Astrocyte of the spinal cord (primary cell): Measurements from ENCODE around the gene C1orf116.

ENCODE experiments used
- DNase-seq: peaks from one replicate; pipeline ENCODE4 v3.0.0; 2011; ENCODE audit warnings: low read depth, low spot score
- H3K4me3 ChIP-seq: 2 replicates; pipeline ENCODE4 v1.5.1; 2011; ENCODE audit warnings: low read depth, mild to moderate bottlenecking, low read length, moderate library complexity
- in situ Hi-C: cut with HindIII; loops from 2 replicates; pipeline ENCODE4 v1.10.0; 2017; ENCODE audit warnings: low sequenced_read_pairs
- TF ChIP-seq, protein P1 (sequence below): IDR thresholded peaks from 2 replicates; pipeline ENCODE4 v1.5.1; 2012; ENCODE audit warnings: low read depth, mild to moderate bottlenecking, low read length, inconsistent platforms

C1orf116 gene

DNA sequence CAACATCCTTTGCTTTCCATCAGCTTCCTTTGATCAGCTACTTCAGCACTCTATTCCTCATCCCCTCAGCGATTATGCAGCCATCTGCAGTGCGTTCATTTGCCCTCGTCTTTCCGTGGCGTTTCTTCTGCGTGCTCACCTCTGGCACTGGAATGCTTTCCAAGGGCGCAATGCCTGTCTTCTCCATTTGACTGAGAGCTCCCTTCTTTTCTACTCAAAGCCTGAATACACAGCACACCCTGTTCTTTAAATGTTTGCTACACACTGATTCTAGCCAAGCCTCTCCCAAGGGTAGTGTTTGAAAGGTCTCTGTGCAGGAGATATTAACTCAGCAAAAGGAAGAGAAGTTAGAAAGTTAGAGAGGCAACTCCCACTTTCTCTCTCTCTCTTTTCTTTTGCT is 22.6 kb downstream of the C1orf116 start:
- no peak for DNase-seq
- no peak overlapping the region for H3K4me3 ChIP-seq
- TF ChIP-seq, protein P1, sequence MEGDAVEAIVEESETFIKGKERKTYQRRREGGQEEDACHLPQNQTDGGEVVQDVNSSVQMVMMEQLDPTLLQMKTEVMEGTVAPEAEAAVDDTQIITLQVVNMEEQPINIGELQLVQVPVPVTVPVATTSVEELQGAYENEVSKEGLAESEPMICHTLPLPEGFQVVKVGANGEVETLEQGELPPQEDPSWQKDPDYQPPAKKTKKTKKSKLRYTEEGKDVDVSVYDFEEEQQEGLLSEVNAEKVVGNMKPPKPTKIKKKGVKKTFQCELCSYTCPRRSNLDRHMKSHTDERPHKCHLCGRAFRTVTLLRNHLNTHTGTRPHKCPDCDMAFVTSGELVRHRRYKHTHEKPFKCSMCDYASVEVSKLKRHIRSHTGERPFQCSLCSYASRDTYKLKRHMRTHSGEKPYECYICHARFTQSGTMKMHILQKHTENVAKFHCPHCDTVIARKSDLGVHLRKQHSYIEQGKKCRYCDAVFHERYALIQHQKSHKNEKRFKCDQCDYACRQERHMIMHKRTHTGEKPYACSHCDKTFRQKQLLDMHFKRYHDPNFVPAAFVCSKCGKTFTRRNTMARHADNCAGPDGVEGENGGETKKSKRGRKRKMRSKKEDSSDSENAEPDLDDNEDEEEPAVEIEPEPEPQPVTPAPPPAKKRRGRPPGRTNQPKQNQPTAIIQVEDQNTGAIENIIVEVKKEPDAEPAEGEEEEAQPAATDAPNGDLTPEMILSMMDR: no peak
- in situ Hi-C loops: no loop called here

DNA sequence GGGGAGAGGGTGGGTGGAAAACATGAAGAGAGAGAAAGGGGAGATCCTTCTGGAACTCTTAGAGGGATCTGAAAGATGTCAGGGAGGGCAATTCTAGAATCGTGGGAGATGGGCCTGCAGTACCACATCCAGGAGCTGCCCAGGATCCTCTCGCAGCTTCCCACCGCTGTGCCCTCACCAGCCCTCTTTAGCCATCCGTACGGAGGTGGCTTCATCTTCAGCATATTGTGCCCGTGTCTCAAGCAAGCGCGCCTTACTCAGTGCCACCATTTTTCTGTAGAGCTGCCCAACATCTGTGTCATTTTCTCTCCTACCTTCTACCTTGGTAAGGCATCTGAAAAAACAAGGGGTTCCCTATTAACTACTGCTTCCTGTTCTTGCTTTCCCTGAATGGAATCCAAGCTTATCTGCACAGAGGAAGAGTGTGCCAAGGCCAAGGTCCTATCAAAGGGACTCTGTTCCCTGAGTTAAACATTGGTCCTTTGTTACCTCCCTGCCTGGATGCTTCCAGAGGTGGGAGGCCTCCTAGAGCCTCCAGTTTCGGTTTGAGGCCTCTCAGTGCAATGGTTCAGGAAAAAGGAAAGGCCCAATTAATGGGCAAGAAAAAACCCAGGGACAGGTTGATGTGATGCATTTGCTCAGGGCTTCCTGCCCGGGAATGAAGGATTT is 23.2 kb downstream of the C1orf116 start:
- in situ Hi-C loops: no loop called here
- TF ChIP-seq, protein P1: no peak
- H3K4me3 ChIP-seq: no peak overlapping the region
- DNase-seq: no peak

DNA sequence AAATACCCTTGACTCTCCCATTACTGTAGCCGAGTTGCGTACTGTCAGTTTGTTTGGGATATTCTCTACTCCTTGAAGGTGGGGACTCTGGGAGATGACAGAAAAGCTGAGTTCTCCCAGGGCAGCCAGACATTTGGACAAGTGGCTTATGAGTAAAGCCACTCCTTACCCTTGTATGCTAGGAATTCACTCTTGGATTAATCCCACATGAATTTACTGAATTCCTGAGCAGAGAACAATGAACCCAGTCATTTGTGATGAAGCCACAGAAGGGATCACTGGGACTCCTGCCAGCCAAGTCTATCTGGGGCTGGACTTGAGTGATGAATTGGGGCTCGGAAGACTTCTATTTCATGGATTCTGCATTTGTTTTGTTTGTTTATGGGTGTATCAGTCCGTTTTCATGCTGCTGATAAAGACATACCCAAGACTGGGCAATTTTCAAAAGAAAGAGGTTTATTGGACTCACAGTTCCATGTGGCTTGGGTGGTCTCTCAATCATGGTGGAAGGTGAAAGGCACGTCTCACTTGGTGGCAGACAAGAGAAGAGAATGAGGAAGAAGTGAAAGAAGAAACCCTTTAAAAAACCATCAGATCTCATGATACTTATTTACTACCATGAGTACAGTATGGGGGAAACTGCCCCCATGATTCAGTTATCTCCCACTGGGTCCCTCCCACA is 25.1 kb downstream of the C1orf116 start:
- H3K4me3 ChIP-seq: no peak overlapping the region
- in situ Hi-C loops: no loop called here
- DNase-seq: peak; percentile 90
- TF ChIP-seq, protein P1: no peak

DNA sequence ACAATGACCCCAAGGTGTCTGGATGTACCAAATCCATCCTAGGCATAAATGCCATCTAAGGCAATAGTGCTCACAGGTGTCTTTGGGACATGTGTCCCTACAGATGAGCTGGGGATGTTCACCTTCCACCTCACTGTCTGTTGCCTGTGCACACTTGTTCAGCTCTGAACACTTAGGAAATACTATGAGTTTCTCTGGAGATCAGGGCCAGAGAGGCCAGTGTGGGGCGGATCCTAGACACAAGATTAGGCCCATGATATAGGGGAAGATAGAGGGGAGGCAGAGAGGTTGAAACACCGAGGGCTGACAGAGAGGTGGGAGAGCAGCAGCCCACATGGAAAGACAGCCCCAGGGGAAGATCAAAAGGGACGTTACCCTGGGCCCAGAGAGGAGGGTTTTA is 25.6 kb downstream of the C1orf116 start:
- no peak overlapping the region for H3K4me3 ChIP-seq
- TF ChIP-seq, protein P1: no peak
- in situ Hi-C loops: no loop called here
- DNase-seq: no peak

DNA sequence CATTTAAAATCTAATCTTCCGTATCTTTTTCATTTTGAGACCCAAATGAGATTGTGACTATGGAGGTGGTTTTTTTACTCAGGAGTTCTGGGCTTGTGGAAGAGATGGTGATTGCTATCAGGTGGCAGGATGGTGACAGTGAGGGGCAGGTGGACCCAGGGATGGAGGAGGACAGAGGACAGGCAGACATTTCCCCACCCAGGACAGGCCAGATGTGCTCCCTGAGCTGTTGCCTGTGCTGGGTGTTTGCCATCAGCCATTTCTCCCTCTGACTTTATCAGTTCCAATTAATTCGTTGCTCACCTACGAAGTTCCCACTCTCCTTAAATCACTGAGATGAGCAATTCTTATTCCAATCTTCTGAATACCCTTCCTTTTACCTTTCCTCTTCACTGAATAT is 26.5 kb downstream of the C1orf116 start:
- TF ChIP-seq, protein P1: no peak
- no peak overlapping the region for H3K4me3 ChIP-seq
- in situ Hi-C loops: no loop called here
- no peak for DNase-seq

DNA sequence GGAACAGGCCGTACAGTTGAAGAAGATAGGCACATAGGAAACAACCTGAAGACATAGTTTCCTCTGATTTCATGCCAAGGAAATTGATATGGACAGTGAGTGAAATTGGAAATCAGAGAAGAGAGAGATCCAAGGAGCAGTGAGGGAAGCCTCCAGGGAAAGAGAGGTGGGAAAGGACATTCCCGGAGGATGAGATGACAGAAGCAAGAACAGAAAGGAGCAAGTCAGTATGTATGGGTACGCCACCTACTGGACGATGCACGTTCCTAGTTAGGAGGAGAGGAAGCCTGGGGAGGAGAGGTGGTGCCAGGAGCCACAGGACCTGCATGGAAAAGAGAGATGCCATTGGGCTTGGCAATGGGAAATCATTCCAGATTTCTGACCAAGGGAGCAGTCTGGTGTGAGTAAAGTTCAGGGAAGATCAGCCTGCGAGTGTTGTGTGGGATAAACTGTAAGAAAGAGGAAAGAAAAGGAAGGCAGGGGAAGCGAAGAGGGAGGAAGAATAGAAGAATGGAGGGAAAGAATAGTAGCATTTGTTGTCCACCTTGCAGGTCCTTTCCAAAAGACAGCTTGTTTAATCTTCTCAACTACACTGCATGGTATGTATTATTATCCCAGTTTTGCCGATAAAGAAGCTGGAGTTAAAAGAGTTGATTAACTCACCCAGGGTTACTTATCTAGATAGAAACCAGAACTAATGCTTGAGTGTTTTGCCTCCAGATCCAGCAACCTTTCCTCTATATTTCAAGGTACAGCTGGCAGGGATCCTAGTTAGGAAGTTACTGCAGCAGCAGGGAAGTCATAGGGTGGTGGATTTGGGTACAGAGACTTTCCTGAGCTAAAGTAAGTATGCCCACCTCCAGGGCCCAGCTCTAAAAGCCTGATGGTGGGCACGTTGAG is 27.4 kb downstream of the C1orf116 start:
- no peak overlapping the region for H3K4me3 ChIP-seq
- TF ChIP-seq, protein P1: peak; percentile 81
- in situ Hi-C loops: no loop called here
- DNase-seq: peak; percentile 61
